Stimulated activated CD4-positive, alpha-beta T cell treated with anti-CD3 and anti-CD28 coated beads, Interleukin-4, amount 100 ng/mL, for 48 hours (primary cell): ENCODE data around the gene KRTAP1-4.
"Not testable (repeated sequence)": the region's sequence is repeated elsewhere in the genome, so short reads cannot be mapped to it uniquely, and the experiment has no call there.

Experiments
- DNase-seq, 2 donors: peaks; one replicate each; pipeline ENCODE4 v3.0.0-alpha.2; 2020; ENCODE audit warnings: low read depth in 2 of 2

Gene KRTAP1-4

GRCh38 chr17:41004397-41004796, 25.6 kb downstream of the KRTAP1-4 start:
- no peak for DNase-seq

GRCh38 chr17:41003926-41004325, 26.1 kb downstream of the KRTAP1-4 start:
- DNase-seq: no peak

DNA sequence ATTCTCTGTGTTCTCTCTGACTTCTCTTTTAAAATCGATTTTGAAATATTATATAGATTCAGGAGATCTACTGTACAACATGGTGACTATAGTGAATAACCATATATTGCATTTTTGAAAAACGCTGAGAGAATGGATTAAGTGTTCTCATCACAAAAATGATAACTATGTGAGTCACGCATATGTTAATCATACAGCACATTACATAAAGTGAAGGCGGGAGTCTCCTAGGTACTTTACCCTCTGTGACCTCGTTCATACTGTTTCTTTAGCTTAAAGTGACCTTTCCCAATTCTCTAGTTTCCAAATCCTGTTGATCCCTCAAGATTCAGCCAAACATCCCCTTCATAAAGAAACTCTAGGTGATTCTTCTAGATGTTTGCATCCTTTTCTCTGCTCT, 27.2 kb downstream of the KRTAP1-4 start:
- DNase-seq: no peak

- no peak for DNase-seq
Measured at GRCh38 chr17:41001795-41002194, 28.2 kb downstream of the KRTAP1-4 start.

GRCh38 chr17:40999563-40999962, 30.4 kb downstream of the KRTAP1-4 start, which contains the start of gene KRTAP3-2:
Gene KRTAP3-2, minus strand, starts transcription at chr17:40999906. Its CDS starts 53 bp downstream, at chr17:40999853.
- DNase-seq: not testable (repeated sequence)

DNA sequence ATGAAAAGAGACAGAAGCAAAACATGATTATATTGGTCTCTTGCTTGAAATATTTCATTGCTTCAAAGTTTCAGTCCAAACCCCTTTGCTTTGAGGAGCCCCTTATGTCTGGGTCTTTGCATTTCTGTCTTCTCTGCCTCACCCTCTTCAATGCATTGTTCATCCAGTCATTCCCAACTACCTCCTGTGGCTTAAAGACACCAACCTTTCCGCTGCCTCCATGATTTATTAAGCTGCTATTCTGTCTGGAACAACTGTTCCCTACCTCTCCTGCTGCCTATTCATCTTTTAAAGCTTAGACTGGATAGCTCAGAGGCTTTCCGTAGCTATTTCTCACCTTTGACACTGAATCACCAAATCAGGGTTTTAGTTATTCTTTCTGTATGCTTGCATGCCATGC, 32.6 kb downstream of the KRTAP1-4 start:
- DNase-seq: no peak

GRCh38 chr17:40996829-40997228, 33.2 kb downstream of the KRTAP1-4 start:
- DNase-seq: no peak

DNA sequence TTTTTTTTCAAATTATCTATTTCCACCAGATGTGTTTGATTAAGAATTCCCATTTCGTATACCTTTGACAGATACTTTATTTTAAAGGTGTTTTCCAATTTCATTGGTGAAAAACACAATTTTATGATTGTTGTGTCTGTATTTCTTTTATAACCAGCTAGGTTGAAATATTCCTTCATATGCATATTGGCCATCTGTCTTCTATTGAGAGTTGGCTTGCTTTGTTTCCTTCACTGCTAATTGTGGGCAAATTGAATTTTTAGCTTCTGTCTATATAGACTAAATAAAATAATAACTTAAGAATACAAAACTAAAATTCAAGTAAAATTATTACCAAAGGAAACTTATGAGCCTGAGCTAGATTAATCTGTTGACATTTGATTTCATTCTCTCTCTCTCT, 34.9 kb downstream of the KRTAP1-4 start:
- DNase-seq: no peak

DNA sequence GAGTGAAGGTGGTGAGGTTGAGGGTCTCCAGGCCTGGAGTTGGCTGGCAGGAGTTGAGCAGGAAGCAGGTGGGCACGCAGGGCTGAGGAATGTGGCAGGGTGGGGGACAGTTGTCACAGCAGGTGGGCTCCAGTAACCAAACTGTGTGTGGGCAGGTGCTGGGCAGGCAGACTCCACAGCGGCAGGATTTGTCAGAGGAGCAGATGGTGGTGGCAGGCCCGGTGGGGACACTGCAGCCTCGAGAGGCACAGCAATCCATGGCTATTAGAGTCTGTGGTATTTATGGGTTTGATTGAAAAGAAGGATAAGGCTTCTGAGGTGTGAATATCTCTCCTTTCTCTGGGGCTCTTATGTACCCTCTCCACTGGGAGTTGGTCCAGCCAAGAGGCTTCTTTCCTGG, 36.2 kb downstream of the KRTAP1-4 start, which contains the start of gene KRTAP3-3:
Gene KRTAP3-3 (minus strand): TSS at position 326 of the 400 bp plus-strand sequence. CDS start 67 bp downstream, at position 259.
- no peak for DNase-seq

GRCh38 chr17:40993084-40993483, 36.9 kb downstream of the KRTAP1-4 start:
- DNase-seq: no peak

GRCh38 chr17:40992666-40993065, 37.3 kb downstream of the KRTAP1-4 start:
- DNase-seq: no peak

DNA sequence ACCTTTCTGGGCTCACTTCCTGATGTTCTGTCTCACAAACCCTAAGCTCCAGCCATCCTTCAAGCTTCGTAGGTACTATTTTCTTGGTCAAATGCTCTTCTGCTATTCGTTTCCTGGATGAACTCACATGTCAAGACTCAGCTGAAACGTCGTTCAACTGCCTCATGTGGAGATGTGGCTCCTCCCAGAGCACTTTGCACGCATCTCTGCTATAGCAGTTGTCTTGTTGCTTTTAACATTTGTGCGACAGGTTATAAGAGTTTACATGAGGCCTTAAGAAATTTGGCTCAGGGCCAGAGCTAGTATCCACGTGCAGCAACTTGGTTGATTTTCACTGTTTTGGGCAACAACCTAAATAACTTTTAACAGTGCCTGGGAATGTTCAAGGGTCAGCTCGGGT, 43.1 kb downstream of the KRTAP1-4 start:
- no peak for DNase-seq

DNA sequence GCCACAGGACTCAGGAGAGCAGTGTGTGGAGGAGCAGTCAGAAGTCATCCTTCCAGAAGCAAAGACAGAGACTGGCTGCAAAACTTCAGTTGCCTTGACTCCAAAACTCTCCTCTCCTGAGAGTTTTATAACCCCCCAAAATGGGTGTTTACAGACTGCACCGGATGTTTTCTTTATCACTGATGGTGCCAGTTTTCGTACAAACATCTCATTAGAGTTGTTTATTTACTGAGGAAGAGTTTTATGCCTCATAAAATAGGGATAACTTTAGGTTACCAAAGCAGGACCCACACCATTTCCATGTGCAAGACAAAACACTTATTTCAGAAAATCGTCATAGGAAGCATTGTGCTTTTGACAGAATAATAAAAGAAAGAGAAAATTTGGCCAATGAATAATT, 45.8 kb downstream of the KRTAP1-4 start, which contains the start of gene KRT40:
Gene KRT40 (minus strand): TSS at position 101 of the 400 bp plus-strand sequence. CDS start 53 bp downstream, at position 48.
- no peak for DNase-seq

DNA sequence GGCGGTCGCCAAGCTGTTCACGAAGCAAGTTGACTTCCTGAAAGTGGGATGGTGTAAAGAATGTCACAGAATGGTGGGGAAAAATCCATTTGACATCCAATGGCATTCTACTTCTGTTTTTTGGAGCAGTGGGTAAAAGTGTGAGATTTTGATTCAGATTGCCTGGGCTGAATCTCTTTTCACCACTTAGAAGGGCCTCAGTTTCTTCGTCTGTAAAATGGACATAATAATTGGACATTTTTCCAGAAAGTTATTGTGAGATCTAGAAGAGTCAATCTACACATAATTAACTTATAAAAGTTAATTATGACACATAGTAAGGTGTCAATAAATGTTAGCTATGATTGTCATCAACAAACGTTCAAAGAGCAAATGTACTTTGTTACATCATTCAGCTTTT, 48.9 kb downstream of the KRTAP1-4 start:
- no peak for DNase-seq

- DNase-seq: no peak
Measured at GRCh38 chr17:40980596-40980995, 49.4 kb downstream of the KRTAP1-4 start.

DNA sequence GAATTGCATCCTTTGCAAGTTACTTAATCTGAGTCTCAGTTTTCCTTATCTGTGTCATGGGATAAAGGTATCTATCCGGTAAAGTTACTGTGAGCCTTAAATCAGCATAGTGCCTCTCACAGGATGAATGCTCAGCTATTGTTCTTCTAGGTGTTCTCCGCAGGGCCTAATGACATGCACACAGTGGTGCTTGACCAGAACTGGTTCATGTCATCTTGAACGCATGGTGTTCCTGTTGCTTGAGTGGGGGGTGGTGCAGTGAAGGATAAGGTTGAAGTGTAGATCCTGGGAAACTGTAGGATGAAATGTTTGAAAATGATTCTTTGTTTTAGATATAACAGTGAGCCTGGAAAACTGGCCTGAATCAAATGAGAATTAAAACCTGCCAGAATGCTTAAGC, 49.9 kb downstream of the KRTAP1-4 start:
- no peak for DNase-seq
